ENCODE results near the gene GJC2.
"Not testable (repeated sequence)": the region's sequence is repeated elsewhere in the genome, so short reads cannot be mapped to it uniquely, and the experiment has no call there.

Gene GJC2

DNA sequence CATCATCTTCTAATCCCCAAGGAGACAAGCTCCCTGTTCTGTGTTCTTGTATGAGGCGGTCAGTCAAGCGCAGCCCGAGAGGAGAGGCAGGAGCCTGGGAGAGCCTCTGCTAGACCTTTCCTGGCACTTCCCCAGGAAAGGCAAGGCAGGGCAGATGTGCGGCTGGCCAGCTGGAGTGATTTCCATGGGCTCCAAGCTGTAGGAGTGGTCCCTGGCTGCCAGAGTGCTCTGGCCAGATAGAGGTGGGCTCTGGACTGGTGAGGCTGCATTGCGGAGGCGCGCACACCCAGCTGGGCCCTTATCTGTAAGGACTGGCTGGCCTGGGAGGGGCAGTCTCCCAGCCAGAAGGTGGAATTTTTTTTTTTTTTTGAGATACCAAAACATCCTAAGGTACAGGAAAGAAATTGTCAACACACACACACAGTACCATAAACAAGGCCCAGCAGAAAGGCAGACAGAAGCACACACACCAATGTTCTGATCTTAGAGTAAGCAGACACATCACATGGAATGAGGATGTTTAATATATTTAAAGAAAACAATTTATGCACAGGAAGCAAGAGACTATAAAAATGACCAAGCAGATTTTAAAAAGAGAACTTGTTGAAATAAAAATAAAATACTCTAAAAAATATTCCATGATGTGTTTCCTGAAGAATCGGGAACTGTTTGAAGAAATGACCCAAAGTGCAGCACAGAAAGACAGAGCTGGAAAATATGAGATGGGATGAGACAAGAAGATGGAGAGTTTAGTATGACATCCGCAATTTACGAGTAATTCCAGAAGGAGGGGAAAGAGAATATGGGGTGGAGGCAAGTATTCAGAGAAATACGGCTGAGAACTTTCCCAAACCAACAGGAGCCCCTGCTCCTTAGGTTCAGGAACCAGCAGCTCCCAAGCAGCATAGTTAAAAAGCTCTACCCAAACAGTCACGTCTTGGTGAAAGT is 29.3 kb downstream of the GJC2 start:
- in situ Hi-C loops (cut with MboI; ENCODE audit: low pct_unique_long_range_greater_than_20kb, low sequenced_read_pairs) = no loop called here

DNA sequence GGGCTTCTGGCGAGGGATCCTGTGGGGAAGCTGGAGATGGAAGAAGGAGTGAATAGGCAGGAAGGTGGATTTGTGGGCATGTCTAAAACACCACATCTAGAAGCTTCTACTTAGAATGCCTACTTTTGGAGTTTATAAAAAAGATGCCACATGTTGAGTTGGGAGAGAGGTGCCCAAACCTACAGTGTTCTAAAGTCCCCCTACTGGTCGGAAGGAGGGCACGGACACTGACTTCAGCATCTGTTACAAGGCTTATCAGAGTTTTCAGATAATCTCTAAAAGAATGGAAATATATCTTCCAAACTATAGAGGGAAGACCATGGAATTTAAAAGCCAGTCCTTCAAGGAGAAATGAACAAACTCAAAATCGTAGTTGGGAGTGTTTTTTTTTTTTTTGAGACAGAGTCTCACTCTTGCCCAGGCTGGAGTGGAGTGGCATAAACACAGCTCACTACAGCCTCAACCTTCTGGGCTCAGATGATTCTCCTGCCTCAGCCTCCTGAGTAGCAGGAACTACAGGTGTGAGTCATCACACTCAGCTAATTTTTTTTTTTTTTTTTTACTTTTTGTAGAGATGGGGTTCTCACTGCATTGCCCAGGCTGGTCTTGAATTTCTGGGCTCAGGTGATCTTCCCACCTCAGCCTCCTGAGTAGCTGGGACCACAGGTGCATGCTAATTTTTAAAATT is 30.7 kb downstream of the GJC2 start:
- in situ Hi-C loops (cut with MboI; ENCODE audit: low pct_unique_long_range_greater_than_20kb, low sequenced_read_pairs) = no loop called here
- peak; percentile 31 for DNase-seq

More for the DNA sequence above, 29.3 kb downstream of the GJC2 start:
- DNase-seq = no peak

DNA sequence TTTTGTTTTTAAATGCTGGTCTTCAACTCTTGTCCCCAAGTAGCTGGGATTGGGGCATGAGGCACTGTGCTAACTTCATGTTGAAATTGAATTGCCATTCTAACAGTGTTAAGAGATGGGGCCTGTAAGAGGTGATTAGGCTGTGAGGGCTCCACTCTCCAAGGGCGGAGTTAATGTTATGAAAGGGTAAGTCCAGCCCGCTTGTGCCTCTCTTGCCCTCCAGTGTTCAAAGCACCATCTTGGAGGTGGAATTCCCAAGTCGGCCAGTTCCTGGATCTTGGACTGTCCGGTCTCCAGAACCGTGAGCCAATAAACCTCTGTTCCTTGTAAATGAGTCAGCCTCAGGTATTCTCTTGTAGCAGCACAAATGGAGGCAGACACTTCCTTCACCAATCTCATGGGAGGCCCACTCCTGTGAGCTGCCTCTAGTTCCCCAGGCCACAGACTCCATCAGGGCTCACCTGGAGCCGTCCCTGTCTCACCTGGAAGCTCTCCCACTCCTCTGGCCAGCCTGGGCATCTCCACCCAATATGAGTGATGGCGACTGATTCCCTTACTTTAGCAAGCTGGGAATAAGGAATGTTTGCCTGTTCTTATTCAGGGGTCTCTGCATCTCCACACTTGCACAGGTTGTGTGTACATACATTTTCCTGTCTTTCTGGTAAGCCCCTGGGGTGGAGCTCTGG is 31.4 kb downstream of the GJC2 start:
- DNase-seq = no peak
- in situ Hi-C loops (cut with MboI; ENCODE audit: low pct_unique_long_range_greater_than_20kb, low sequenced_read_pairs) = no loop called here

DNA sequence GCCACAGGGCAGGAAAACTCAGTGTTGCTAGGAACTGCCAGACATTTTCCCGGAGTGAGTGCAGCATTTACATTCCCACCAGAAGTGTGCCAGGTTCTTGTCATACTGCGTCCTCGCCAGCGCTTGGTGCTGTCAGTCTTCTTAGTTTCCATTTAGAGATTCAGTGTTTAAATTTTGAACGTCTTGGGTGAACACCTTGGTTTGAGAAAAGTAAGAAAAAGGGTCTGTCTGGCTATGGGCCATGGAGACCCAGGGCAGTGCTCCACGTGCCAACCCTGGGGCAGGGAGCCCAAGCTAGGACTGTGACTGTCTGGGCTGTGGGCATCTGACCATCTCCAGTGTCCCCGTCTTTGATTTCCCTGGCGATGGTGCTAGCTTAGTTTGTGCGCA is 31.9 kb downstream of the GJC2 start:
- in situ Hi-C loops (cut with MboI; ENCODE audit: low pct_unique_long_range_greater_than_20kb, low sequenced_read_pairs) = no loop called here
- DNase-seq = no peak

DNA sequence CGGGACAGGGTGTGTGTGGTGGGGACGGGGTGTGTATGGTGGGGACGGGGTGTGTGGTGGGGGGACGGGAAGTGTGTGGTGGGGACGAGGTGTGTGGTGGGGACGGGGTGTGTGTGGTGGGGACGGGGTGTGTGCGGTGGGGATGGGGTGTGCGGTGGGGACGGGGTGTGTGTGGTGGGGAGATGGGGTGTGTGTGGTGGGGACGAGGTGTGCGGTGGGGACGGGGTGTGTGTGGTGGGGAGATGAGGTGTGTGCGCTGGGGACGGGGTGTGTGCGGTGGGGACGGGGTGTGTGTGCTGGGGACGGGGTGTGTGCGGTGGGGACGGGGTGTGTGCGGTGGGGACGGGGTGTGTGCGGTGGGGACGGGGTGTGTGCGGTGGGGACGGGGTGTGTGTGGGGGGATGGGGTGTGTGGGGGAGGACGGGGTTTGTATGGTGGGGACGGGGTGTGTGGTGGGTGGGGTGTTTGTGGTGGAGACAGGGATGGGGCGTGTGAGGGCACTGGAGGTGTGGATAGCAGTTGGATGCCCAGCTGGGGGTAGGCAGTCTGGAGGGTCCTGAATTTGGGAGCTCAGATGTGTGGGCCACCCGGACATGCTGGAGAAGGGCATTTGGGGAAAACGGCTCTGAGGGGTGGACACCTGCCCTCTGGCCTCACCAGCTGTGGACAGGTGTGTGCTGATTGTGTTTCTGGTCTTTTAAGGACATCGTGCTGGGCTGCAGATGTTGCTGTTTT is 32.7 kb downstream of the GJC2 start:
- DNase-seq = no peak
- in situ Hi-C loops (cut with MboI; ENCODE audit: low pct_unique_long_range_greater_than_20kb, low sequenced_read_pairs) = no loop called here

DNA sequence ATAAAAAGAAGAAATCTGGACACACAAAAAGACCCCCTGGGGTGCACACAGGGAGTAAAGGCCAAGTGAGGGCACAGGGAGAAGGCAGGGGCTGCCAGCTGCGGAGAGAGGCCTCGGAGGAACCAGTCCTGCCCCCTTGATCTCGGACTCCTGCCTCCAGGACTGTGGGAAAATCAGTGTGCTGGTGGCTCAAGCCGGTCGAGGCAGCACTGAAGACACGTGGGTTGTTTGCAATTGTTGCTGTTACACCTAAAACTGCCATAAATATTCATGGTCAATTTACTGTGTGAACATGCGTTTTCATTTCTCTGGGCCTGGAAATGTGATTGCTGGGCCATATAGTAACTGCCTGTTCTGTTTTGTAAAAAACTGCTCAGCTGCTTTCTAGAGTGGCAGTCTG is 34.4 kb downstream of the GJC2 start:
- in situ Hi-C loops (cut with MboI; ENCODE audit: low pct_unique_long_range_greater_than_20kb, low sequenced_read_pairs) = no loop called here
- no peak for DNase-seq

DNA sequence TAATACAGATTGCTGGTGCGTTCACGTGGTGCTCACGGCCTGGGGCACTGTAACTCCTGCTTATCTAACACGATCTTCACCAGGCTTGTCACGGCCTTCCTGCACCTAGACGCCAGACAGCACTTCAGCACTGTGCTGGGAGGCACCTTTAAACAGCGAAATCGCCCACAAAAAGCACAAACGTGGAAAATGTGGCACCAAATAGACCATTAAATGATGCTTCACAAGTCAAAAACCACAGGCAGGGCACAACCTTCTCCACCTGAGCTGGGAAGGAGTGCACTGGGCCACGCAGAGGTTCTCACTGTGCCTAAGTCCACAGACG is 35.9 kb downstream of the GJC2 start:
- no peak for DNase-seq
- in situ Hi-C loops (cut with MboI; ENCODE audit: low pct_unique_long_range_greater_than_20kb, low sequenced_read_pairs) = no loop called here

DNA sequence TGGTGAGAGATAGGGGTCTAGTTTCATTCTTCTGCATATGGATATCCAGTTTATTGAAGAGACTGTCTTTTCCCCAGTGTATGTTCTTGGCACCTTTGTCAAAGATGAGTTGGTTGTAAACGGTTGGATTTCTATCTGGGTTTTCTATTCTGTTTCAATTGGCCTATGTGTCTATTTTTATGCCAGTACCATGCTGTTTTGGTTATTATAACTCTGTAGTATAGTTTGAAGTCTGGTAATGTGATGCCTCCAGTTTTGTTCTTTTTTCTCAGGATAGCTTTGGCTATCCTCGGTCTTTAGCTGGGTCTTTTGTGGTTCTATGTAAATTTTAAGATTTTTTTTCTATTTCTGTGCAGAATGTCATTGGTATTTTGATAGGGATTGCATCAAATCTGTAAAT is 38.5 kb downstream of the GJC2 start:
- DNase-seq; in situ Hi-C loops (cut with MboI; ENCODE audit: low pct_unique_long_range_greater_than_20kb, low sequenced_read_pairs): not testable (repeated sequence)

DNA sequence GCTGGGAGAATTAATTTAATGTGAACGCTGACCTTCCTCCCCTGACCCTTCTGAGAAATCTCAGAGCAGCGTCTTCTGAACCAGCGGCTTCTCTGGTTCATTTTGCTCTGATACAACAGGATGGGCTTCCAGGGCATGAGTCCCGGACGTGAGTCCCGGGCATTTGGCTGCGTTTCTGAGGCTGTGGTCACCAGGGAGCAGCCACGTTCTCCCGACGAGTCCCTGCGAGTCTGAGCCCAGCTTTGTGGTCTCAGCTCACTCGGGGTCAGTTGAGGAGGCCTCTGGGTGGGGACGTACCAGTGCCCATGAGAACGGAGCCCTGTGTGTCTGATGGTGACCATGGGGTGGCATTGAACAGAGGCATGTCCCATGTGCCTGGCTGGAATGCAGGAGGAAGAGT is 40.5 kb downstream of the GJC2 start:
- no peak for DNase-seq
- in situ Hi-C loops (cut with MboI; ENCODE audit: low pct_unique_long_range_greater_than_20kb, low sequenced_read_pairs) = no loop called here

DNA sequence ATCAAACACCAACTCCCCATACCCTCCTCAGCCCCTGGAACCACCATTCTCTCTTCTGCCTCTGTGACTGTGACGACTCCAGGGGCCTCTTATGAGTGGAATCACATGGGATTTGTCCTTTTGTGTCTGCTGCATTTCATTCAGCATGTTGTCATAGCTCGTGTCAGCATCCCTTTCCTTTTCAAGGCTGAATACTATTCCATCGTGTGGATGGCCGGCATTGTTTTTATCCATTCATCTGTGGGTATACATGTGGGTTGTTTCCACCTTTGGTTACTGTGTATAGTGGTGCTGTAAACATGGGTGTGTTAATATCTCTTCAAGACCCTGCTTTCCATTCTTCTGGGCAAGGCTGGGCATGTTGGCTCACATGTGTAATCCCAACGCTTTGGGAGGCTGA is 41.0 kb downstream of the GJC2 start:
- in situ Hi-C loops (cut with MboI; ENCODE audit: low pct_unique_long_range_greater_than_20kb, low sequenced_read_pairs) = no loop called here
- no peak for DNase-seq

DNA sequence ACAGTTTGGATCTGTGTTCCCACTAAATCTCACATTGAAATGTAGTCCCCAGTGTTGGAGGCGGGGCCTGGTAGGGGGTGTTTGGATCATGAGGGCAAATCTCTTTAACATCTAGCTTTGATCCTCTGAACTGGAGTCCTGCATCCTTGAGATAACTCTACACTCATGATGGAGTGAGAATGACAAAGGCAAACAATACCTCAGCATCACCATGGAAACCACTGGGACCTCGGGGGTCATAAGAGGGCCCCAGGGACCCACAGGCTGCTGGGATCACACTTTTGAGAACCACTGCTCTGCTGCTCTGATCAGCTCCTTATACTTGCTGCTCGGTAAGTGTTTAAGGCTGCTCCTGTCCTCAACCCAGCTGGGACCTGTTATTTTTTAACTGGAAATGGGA is 44.7 kb downstream of the GJC2 start:
- in situ Hi-C loops (cut with MboI; ENCODE audit: low pct_unique_long_range_greater_than_20kb, low sequenced_read_pairs) = no loop called here
- no peak for DNase-seq

DNA sequence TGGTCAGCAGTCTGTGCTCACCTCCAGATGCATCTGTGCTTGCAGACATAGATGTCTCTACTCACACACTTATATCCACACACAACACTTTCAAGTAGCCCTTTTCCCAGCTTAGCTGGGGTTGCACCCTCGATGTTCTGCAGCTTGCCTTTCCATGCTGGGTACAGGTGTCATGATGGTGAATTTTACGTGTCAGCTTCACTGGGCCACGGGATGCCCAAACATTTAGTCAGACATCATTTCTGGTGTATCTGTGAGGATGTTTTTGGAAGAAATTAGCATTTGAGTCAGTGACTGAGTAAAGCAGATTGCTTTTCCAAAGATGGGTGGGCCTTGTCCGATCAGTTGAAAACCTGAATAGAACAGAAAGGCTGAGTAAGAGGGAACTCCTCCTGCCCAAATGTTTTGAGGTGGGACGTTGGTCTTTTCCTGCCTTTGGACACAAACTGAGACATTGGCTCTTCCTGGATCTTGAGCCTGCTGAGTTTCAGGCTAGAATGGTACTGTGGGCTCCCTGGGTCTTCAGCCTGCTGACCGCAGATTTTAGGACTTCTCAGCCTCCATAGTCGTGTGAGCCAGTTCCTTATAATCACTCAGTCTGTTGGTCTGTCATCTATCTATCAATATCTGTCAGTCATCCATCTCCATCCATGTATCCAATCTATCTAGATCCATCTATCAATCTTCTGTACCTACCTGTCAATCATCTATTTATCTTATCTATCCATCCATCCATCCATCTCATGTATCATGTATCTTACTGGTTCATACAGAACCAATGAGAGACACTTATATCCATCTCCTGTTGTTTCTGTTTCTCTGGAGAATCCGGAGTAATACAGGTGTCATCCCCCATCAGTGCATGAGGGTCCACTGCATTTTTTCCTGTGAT is 45.4 kb downstream of the GJC2 start:
- in situ Hi-C loops (cut with MboI; ENCODE audit: low pct_unique_long_range_greater_than_20kb, low sequenced_read_pairs) = no loop called here
- no peak for DNase-seq

DNA sequence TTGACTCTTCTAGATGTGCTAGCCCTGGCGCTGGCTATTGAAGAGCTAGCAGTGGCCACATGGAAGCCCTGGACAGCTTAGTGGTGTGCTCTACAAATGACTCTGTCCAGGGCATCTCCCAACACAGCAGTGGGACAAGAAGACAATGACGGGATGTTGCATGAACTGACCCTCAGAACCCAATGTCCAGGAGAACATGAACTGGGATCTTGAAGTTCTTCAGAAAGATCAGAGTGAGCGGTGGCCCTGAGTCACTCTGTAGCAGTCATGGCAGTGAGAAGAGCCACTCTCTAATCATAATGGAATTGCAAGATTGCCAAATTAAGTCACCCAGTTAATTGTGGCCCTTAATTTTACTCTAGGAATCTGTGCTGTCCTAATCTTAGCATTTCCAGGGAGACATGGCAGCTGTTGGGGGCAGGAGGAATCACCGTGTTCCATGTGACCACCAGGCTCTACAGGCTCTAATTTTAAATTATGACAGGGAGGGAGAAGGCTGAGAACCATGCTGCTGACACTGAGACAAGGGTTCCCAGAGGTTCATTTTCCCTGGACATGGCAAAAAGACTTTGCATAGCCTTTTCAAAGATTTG is 47.9 kb downstream of the GJC2 start:
- DNase-seq = no peak
- in situ Hi-C loops (cut with MboI; ENCODE audit: low pct_unique_long_range_greater_than_20kb, low sequenced_read_pairs) = no loop called here

DNA sequence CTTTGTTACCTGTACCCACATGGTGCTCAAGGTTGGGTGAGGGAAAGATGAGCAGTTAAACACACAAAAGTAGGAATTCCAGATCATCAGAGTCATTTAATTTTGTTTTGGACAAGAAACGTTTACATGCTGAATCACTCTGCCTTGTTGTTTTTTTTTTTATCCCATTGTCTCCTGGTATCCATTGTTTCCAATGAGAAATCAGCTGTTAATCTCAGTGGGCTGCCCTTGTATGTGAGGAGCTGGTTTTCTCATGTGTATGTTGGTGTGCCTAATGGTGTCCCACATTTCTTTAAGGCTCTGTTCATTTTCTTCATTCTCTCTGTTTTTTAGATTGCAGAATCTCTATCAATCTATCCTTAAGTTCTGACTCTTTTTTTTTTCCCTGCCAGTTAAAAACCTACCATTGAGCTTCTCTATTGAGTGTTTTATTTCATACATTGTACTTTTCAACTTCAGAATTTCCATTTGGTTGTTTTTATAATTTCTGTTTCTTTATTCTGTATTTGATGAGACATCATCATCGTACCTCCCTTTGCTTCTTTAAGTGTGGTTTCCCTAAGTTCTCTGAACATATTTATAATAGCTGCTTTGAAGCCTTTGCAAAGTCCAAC is 49.4 kb downstream of the GJC2 start:
- no peak for DNase-seq
- in situ Hi-C loops (cut with MboI; ENCODE audit: low pct_unique_long_range_greater_than_20kb, low sequenced_read_pairs) = no loop called here

DNA sequence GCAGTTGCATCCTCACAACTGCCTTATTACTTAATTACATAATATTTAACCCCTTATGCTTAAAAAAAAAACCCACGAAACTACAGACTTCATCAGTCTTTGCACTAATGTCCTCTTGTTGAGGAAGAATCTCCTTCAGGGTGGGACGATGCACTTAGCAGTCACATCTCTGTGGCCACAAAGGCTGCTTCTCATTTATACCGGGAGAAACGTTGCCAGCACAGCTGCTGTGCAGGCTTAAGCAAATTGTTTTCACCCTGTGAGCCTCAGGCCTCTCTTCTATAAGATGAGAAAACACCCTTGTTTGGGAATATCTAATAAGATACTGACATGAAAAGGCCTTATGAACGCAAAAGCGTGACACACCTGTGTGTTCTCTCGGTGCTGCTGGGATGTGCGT is 55.2 kb downstream of the GJC2 start:
- DNase-seq = no peak
- in situ Hi-C loops (cut with MboI; ENCODE audit: low pct_unique_long_range_greater_than_20kb, low sequenced_read_pairs) = no loop called here

DNA sequence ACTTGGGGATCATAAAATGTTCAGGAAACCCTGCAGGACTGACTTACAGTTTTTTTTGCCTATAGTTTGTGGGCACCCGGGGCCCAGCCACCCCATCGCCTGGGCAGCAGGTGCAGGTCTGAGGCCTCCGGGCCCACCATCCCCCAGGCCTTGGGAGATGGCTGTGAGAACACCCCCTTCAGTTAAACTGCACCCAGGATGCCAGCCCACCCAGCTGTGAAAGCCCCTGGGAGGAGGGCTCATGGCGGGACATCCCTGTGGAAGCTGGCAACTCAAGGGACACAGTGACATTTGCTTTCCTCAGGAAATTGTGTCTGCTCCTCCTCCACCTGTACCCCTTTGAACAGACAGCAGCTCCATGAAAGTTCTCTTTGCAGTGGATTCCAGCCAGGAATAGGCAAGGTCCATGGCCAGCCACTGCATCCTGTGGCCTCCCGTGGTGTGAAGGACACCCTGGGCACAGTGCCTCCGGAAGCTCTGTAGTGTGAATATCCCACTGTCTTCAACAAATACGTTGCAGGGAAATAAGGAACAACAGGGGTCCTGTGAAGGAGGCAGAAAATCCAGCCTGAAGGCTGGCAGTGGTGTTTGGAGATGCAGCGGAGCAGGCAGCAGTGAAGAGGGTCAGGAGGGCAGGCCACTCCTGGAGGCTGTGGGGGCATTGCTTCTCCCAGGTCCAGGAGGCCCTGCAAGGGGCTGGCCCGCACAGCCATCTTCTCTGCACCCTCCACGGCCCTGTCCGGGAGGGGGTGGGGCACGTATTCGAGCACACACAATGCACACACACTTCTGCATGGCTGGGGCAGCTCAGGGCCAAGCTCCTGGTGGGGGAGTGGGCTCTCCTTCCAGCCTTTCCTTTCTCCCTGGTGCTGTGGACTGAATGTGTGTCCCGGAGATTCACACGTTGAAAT is 56.1 kb downstream of the GJC2 start:
- no peak for DNase-seq
- in situ Hi-C loops (cut with MboI; ENCODE audit: low pct_unique_long_range_greater_than_20kb, low sequenced_read_pairs) = no loop called here

Data from KBM-7 (cell line).